ENCODE results near the gene CDA.

CDA gene

GRCh38 chr1:20588634-20589225 lies at the start of gene CDA:
TSS of gene CDA (plus strand) at chr1:20589097. CDS start at chr1:20589130, 33 bp downstream.
- TF ChIP-seq CTCF (IDR thresholded peaks at IDR 0.05; ENCODE audit: low read length, missing control alignments), result no peak
- no peak for DNase-seq (ENCODE audit: low read depth)
- H3K4me3 ChIP-seq (replicated peaks; ENCODE audit: low read depth, low read length), result no peak within 1 kb of the TSS

DNA sequence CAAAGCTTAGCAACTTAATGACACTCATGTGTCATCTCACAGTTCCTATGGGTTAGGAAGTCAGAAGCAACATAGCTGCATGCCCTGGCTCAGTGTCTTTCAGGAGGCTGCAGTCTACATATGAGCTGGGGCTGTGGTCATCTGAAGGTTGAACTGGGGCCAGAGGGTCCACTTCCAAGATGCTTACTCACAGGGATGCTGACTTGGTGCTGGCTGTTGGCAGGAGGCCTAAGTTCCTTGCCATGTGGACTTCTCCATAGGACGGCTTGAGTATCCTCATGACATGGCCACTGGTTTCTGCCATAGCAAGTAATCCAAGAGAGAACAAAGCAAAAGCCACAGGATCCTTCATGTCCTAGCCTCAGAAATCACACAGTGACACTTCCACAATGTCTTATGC lies 48.6 kb upstream of the CDA start:
- DNase-seq (ENCODE audit: low read depth), result no peak
- H3K4me3 ChIP-seq (replicated peaks; ENCODE audit: low read depth, low read length), result no peak overlapping the region
- TF ChIP-seq CTCF (IDR thresholded peaks at IDR 0.05; ENCODE audit: low read length, missing control alignments), result no peak

- TF ChIP-seq CTCF (IDR thresholded peaks at IDR 0.05; ENCODE audit: low read length, missing control alignments), result no peak
- H3K4me3 ChIP-seq (replicated peaks; ENCODE audit: low read depth, low read length), result no peak overlapping the region
- no peak for DNase-seq (ENCODE audit: low read depth)
Measured at GRCh38 chr1:20546637-20547036, 42.3 kb upstream of the CDA start.

GRCh38 chr1:20551161-20551560 lies 37.7 kb upstream of the CDA start:
- no peak overlapping the region for H3K4me3 ChIP-seq (replicated peaks; ENCODE audit: low read depth, low read length)
- no peak for DNase-seq (ENCODE audit: low read depth)
- TF ChIP-seq CTCF (IDR thresholded peaks at IDR 0.05; ENCODE audit: low read length, missing control alignments), result no peak

- peak; percentile 24 for DNase-seq (ENCODE audit: low read depth)
- TF ChIP-seq CTCF (IDR thresholded peaks at IDR 0.05; ENCODE audit: low read length, missing control alignments), result no peak
- peak within 1 kb of the TSS; percentile 17 for H3K4me3 ChIP-seq (replicated peaks; ENCODE audit: low read depth, low read length)
Measured at GRCh38 chr1:20551945-20552727, 36.8 kb upstream of the CDA start, which contains the start of gene FAM43B. TSS of gene FAM43B (plus strand) at chr1:20552573. CDS start at chr1:20552974, 401 bp downstream.

DNA sequence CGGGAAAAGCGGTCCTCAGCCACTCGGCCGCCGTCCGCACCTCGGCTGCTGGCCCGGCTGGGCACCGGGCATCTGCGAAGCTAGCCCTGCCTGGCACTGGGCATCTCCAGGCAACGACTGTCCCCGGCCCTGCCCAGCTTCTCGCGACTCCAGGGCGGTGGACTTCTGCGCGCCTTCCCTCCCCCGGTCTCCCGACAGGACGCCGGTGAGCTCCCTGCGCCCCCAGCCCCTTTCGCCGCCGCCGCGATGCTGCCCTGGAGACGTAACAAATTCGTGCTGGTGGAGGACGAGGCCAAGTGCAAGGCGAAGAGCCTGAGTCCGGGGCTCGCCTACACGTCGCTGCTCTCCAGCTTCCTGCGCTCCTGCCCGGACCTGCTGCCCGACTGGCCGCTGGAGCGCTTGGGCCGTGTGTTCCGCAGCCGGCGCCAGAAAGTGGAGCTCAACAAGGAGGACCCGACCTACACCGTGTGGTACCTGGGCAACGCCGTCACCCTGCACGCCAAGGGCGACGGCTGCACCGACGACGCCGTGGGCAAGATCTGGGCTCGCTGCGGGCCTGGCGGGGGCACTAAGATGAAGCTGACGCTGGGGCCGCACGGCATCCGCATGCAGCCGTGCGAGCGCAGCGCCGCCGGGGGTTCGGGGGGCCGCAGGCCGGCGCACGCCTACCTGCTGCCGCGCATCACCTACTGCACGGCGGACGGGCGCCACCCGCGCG lies 36.0 kb upstream of the CDA start:
- DNase-seq (ENCODE audit: low read depth), result peak; percentile 18
- H3K4me3 ChIP-seq (replicated peaks; ENCODE audit: low read depth, low read length), result peak overlapping the region; percentile 17
- no peak for TF ChIP-seq CTCF (IDR thresholded peaks at IDR 0.05; ENCODE audit: low read length, missing control alignments)
